HepG2 (cell line): Measurements from ENCODE around the gene ZNF396. TPM values are rescaled to one million over a fixed set of nuclear protein-coding genes. Genes with fewer than 3 reads are reported as not detected.

Experiments used
- CERS6 ChIP-seq: sonication (generic); formaldehyde crosslinking; IDR thresholded peaks from 2 replicates; pipeline ENCODE4 v1.5.0; 2020; ENCODE audit warnings: missing genetic modification reagents
- DR1 ChIP-seq: sonication (generic); formaldehyde crosslinking; IDR thresholded peaks from 2 replicates; pipeline ENCODE4 v1.8.0; 2021; ENCODE audit warnings: mild to moderate bottlenecking, missing genetic modification reagents, inconsistent platforms
- EED ChIP-seq: sonication (generic); formaldehyde crosslinking; IDR thresholded peaks from 2 replicates; pipeline ENCODE4 v1.5.0; 2020; ENCODE audit warnings: mild to moderate bottlenecking, missing genetic modification reagents
- FIP1L1 ChIP-seq: fragments of 200-400 bp; formaldehyde crosslinking; IDR thresholded peaks from 2 replicates; pipeline ENCODE4 v1.6.1; 2018; ENCODE audit warnings: low read depth, mild to moderate bottlenecking, low read length, moderate library complexity, borderline replicate concordance; ENCODE audit not compliant: insufficient read depth
- GMEB1 ChIP-seq: sonication (generic); formaldehyde crosslinking; IDR thresholded peaks from 2 replicates; pipeline ENCODE4 v1.5.1; 2020; ENCODE audit warnings: missing genetic modification reagents, mild to moderate bottlenecking, borderline replicate concordance
- NPAS2 ChIP-seq: sonication (generic); formaldehyde crosslinking; IDR thresholded peaks from 2 replicates; pipeline ENCODE4 v1.8.0; 2022; ENCODE audit warnings: mild to moderate bottlenecking, missing genetic modification reagents, borderline replicate concordance
- PHF20 ChIP-seq: sonication (generic); formaldehyde crosslinking; IDR thresholded peaks from 2 replicates; pipeline ENCODE4 v1.5.0; 2020; ENCODE audit warnings: mild to moderate bottlenecking, missing genetic modification reagents
- RCOR2 ChIP-seq: IDR thresholded peaks from 2 replicates; pipeline ENCODE4 v1.6.1; 2016; ENCODE audit warnings: missing biosample characterization, missing genetic modification reagents
- SALL1 ChIP-seq: sonication (generic); formaldehyde crosslinking; IDR thresholded peaks from 2 replicates; pipeline ENCODE4 v1.8.0; 2022; ENCODE audit warnings: mild to moderate bottlenecking, missing genetic modification reagents
- SALL2 ChIP-seq: sonication (generic); formaldehyde crosslinking; IDR thresholded peaks from 2 replicates; pipeline ENCODE4 v1.8.1; 2023; ENCODE audit warnings: mild to moderate bottlenecking, missing genetic modification reagents, inconsistent platforms
- ZBTB43 ChIP-seq: sonication (generic); formaldehyde crosslinking; conservative IDR thresholded peaks from 2 replicates; pipeline ENCODE4 v1.4.0; 2020; ENCODE audit warnings: missing genetic modification reagents
- ZNF12 ChIP-seq: sonication (generic); formaldehyde crosslinking; IDR thresholded peaks from 2 replicates; pipeline ENCODE4 v1.5.0; 2020; ENCODE audit warnings: missing genetic modification reagents
- ZNF687 ChIP-seq: sonication (generic); formaldehyde crosslinking; IDR thresholded peaks from 2 replicates; pipeline ENCODE4 v1.5.1; 2020; ENCODE audit warnings: mild to moderate bottlenecking, missing genetic modification reagents, moderate library complexity
- ZNF691 ChIP-seq: sonication (generic); formaldehyde crosslinking; IDR thresholded peaks from 2 replicates; pipeline ENCODE4 v1.4.0; 2020; ENCODE audit warnings: missing genetic modification reagents, low read depth, mild to moderate bottlenecking, borderline replicate concordance
- polyA plus RNA-seq, 8 experiments: library from polyadenylated mRNA; depleted of rRNA in 3 of 8; stranded (reverse) in 7 of 8; unstranded in 1 of 8; fragments of >200 nt; fragmentation: Illumina TruSeq in 4 of 8; extraction: Trizol in 4 of 8; gene quantifications; 2 replicates each; pipeline versions ENCODE4 v1.2.1 to v1.2.3, GENCODE V29; 2011 to 2016; ENCODE audit warnings: low read depth in 4 of 8, missing spikeins in 1 of 8, mixed read lengths in 1 of 8; ENCODE audit not compliant: insufficient read depth in 1 of 8
- total RNA-seq, 5 experiments: library from RNA; depleted of rRNA; stranded (reverse); fragments of >200 nt; fragmentation: Illumina TruSeq; extraction: Trizol; gene quantifications; 2 replicates each; pipeline ENCODE4 v1.2.3, GENCODE V29; 2016; ENCODE audit warnings: low read depth in 1 of 5

ZNF396 gene
- total and polyA plus RNA-seq, 2 of the 13 experiments (the other 11 are each of a cell fraction or from before 2014, with no cell fraction given) = 0.25 to 0.75 TPM

- TF ChIP-seq CERS6 (CRISPR knock-in tag) (no peak), DR1 (CRISPR knock-in tag) (peak; percentile 50; the same call in 1 of the 2 replicates), ZNF12 (CRISPR knock-in tag) (0 out of 2 replicates have a peak, but pooled peaks have one; percentile 48), FIP1L1 (no peak), PHF20 (CRISPR knock-in tag) (peak; percentile 73; the same call in 1 of the 2 replicates), NPAS2 (CRISPR knock-in tag) (no peak), ZNF691 (CRISPR knock-in tag) (0 out of 2 replicates have a peak, but pooled peaks have one; percentile 56), EED (CRISPR knock-in tag) (no peak), ZNF687 (CRISPR knock-in tag) (peak; percentile 95), ZBTB43 (CRISPR knock-in tag) (peak; percentile 59; the same call in 1 of the 2 replicates), SALL1 (peak; percentile 64), GMEB1 (CRISPR knock-in tag) (peak; percentile 82), RCOR2 (peak; percentile 51; the same call in 1 of the 2 replicates), SALL2 (CRISPR knock-in tag) (peak; percentile 70; the same call in 1 of the 2 replicates)
Measured at GRCh38 chr18:35343936-35344735, 33.0 kb downstream of the ZNF396 start, which contains the start of gene ZNF24 (continued).
